GM19467 (cell line): ENCODE measurements around the gene NXF1.
A peak's percentile ranks its signal among the peaks of the same experiment; 100 is the strongest.
"Not testable (repeated sequence)": the region's sequence is repeated elsewhere in the genome, so short reads cannot be mapped to it uniquely, and the experiment has no call there.

Experiments used
- ATAC-seq: cut with Tn5 transposase; IDR thresholded peaks from one replicate; pipeline ENCODE4 v1.9.1; 2021; ENCODE audit warnings: mild to moderate bottlenecking, moderate library complexity; ENCODE audit not compliant: unreplicated experiment

NXF1 gene

DNA sequence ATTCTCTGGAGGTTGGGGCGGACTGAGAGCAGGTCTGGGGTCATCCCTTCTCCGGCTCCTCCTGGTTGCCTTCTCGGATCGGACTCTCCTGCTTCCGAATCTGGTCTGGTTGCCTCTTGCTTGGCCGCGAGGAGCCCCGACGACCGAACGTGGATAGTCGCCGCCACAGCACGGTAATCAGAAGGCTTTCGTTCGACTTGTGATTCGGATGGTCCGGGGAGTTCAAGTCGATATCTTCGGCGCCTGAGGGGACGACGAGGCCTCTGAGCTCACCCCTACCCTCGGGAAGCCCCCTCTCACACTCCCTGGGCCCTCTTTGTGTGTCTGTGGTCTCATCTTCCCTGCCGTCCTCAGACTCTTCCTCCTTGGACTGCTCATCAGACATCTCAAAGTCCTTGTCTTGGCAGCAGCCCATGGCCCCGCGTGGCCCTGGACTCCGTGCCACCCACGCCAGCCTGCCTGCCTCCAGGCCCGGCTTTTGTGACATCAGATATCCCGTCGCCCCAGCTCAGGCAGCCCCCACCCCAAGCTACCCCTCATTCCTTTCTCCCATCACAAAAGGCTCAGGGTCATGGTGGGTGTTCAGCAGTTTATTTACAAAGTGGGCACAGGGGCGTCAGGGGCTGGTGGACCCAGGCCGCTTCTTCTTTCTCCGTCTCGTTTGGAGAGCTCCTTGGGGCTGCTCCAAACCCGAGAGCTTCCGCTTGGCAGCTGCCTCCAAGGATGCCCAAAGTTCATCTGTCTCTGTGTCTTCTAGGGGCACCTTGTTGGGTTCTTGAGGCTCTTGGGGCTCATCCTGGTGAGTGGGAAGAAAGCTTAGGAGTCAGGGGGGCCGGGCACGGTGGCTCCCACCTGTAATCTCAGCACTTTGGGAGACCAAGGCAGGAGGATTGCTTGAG lies 27.3 kb upstream of the NXF1 start, which contains the start of gene TEX54:
Gene TEX54 (minus strand): TSS at position 506 of the 899 bp plus-strand sequence.
- ATAC-seq, result no peak

DNA sequence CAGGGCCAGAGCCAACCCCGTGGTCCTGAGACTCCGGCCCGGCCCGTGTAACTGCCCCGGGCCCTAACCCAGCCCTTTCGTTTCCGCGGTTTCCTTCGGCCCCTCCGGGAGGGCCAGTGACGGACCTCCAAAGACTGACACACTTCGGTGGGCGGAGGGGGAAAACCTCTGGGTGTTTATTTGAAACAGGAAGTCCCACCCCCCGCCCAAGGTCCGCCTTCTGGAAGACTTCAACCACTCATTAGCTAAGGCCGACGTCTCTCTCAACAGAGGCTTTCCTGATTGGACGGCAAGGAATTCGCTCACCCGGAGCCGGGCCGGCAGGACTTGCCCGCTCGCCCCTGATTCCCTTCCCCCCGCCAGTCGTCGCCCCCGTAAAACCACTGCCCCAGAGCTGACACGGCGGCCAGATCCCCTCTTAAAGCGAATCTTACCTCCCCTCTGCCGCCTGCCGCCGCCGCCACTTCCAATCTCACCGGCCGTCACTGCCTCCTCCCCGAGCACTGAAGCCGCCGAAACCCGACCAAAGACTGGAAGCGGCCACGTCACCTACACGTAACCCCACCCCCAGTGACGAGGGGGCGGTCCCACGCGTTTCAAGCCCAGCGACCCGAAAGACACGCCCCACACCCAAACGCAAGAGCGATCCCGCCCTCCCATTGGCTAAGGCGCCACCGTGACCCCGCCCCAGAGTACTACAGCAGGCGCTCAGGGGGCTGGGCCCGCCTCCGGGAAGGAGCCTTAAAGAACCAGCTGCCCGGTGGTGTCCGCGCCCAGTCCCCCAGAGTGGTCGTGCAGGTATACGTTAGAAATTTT lies 26.5 kb upstream of the NXF1 start, which contains the start of gene STX5:
Gene STX5 (minus strand): TSS at position 532 of the 816 bp plus-strand sequence. CDS start 808 bp downstream, outside the sequence.
- peak; percentile 76 for ATAC-seq

DNA sequence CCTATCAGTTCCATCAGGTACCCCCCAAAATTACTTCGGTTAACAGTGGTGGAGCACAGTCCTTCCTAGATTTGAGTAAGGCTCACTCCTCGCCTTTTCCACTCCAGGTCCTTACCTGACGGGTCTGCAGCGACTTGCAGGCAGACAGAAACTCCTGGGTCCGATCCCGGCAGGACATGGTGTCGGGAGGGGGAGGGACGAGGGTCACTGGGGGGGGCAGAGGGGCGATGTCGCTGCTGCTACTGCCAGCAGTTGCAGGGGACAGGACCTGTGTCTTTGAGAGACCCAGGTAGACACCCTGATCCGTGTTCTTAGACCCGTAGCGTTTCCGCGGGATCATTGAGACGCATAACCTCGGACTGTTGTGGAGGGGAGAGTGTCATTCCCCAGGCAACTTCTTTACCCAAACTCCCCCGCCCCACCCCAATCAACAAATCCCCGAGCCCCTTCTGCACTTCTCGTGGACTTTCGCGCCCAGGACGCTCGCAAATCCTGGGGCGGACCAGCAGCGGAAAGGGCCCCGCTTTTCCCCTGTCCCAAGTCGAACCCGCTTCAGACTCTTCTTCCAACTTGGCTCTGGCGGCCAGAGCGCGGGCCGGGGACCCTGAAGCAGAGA lies 25.8 kb upstream of the NXF1 start:
- no peak for ATAC-seq

DNA sequence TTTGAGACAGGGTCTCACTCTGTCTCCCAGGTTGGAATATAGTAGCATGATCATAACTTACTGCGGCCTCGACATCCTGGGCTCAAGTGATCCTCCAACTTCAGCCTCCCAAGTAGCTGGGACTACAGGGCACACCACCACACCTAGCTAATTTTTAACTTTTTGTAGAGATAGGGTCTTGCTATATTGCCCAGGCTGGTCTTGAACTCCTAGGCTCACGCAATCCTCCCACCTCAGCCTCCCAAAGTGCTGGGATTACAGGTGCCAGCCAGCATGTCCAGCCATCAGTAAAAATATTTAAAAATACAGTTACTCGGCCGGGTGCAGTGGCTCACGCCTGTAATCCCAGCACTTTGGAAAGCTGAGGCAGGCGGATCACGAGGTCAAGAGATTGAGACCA lies 22.9 kb upstream of the NXF1 start:
- ATAC-seq, result not testable (repeated sequence)

DNA sequence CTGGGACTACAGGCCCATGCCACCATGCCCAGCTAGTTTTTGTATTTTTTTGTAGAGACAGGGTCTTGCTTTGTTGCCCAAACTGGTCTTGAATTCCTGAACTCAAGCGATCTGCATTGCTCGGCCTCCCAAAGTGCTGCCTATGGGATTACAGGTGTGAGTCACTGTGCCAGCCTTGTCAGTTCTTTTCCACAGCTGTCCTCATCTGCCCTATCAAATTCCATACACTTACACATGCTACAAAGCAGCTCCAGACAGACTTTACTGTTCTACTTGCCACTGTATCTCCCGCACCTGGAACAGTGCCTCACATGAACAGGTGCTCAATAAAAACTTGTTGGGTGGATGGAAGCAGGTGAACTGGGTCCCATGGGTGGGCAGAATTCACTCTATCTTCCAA lies 18.4 kb upstream of the NXF1 start:
- ATAC-seq, result no peak

DNA sequence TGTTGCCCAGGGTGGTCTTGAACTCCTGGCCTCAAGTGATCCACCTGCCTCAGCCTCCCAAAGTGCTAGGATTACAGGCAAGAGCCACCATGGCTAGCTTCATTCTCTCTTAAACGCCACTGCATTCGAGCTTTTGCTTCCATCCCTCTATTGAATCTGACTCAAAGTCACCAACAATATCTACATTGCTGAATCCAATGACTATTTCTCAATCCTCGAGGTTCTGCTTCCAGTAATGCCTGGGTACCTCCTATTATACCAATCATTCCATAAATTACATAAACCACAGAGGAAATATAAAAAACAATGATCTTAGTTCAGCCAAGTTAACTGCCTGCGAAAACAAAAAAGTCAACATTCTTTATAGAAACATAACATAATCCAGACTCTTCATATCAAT lies 11.9 kb upstream of the NXF1 start:
- no peak for ATAC-seq

DNA sequence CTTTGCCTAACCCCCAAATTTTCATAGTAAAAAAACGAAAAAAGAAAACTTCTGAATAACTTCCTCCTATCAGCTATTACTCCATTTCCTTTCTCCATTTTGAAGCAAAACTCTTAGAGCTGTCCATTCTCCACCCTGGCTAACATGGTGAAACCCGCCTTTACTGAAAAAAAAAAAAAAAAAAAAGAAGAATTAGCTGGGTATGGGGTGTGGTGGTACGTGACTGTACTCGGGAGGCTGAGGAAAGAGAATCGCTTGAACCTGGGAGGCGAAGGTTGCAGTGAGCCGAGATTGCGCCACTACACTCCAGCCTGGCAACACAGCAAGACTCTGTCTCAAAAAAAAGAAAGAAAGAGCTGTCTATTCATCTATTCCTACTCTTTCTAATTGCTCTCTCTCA lies 11.3 kb upstream of the NXF1 start:
- no peak for ATAC-seq

DNA sequence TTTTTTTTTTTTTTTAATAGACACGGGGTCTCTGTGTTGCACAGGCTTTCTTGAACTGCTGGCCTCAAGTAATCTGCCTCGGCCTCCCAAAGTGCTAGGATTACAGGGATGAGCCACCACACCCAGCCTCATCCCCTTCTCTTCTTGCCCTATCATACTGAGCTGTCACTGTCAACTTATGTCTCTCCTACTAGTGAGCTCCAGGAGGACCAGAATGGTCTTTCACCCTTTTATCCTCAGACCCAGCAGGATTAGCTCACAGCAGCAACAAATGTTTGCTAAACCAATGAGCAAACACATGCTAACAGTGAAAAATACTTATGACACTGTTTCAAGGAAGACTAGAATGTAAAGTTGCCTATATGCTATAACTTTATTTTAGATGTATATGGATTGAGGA lies 6.4 kb upstream of the NXF1 start:
- ATAC-seq, result no peak

DNA sequence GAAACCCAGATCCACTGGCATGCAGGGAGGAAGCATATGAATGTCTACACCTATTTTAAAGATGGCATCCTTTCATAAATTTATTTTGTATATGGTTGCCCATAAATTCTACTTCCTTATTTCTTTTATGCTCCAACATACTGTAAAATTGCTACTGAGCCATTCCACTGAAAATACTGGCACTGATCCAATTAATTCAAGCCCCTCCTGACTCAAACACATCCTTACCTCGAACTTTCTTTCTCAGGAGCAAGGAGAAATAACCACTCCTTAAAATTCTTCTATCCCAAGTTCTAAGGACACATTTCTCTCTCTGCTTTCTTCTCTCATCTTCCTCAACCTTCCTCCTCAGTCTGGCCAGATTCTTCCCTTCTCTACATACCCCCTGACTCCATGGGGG lies 5.5 kb upstream of the NXF1 start:
- ATAC-seq, result no peak

DNA sequence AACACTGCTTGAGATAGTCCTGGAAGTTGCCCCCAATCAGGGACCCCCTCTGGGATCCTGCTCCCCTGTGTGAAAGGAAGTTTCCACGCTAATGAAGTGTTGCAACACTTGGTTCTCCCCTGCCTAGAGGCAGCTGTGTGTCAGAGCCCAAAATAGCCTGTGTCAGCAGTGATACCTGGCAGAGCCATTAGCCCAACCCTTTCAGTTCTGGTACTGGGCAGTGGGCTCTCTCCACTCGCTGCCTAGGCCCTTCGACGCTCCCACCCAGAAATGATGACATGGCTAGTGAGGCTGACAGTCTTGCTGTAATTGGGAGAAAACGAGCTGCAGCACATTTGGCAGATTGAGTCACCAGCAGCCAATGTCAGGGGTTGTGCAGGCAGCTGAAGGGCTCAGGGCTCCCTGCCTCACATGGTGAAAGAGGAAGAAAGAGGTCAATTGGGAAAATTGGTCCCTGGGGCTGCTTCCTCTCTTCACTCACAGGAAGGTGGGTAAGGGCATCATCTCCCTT lies 1.4 kb upstream of the NXF1 start:
- no peak for ATAC-seq

DNA sequence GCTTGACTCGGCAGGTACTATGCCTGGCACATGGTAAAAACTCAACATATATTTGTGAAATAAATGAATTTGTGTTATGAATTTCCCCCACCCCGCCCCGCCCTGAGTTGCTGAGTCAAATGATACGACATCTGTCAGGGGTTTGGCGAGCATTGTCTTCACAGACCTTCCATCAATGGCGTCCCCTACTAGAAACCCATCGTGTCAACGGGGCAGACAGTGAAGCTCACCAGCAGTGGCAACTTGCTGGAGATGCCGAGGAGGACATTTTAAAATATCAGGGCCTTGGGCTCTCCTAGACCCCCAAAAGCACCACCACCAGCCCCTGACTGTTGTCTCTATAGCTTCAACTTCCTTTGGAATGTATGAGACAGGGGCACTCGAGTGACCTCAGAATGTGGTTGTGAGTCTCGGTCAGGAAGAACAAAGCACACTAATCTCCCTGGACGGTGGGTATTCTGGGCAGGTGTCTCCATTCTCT lies 761 bp upstream of the NXF1 start:
- ATAC-seq, result no peak

DNA sequence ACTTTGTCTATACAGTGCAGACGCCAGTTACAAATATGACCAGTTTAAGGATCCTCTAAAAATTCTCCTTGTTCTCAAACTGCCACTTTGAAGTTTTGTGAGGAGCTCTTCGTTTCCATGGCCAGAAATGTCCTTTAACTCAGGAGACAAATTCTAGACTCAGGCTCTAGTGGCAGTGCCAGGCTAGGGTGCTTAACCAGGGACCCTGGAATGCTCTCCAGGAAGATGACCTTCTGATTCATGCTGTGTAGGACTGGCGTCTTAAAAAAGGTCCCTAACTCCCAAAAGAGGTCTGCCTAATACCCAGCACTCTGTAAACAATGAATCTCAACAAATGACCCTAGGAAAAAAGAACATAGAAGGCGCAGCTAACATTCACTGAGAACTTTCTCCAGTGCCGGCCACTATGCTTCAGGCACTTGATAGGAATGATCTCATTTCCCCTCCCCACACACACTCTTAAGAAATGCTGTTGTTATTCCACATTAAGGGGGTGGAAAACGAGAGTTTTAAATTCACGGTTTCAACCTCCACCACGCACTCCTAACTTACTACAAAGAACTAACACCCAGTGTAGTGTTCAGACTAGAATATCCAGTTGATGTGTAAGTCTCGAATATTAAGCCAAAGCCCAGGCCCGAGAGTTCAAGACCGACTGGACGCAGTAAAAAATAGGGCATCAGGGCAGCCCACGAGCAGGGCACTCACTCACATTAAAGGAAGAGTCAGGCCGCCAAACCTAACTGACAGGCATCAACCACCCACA lies 747 bp downstream of the NXF1 start:
- ATAC-seq, result no peak

DNA sequence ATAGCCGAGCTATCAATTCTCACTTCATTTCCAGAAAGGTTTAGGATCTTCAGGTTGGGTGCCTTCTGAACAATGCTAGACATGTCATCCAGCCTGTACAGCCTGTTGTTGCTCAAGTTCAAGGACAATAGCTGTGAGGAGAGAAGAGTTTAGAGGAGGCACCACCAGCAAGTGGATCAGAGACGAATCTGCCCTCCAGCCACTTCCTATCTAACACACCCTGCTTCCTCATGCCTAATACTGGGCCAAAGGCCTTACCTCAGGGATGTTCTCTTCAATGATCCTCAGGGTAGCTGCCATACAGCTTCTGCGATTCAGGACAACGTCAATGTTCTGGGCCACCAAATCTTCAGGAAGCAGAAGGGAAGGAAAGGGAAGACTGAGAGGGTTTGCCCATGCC lies 4.2 kb downstream of the NXF1 start:
- no peak for ATAC-seq

DNA sequence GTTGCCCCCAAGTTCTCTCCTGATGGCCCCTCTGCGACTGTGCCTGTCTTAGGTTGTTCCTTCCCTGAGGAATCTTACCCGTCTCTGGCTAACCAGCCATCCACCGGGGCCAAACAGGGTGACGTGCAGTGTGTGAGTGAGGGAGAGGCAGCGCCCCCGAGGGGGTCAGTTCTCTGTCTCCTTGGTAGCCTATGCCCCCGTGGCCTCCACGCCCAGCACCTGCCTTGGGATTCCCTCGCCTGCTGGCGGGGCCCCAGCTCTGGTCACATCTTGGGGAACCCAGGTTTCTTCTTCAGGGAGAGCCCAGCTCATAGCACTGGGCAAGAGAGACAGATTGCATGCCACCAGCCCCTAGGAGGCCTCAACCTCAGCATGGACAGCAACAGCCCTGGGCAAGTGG lies 5.8 kb downstream of the NXF1 start:
- ATAC-seq, result no peak

DNA sequence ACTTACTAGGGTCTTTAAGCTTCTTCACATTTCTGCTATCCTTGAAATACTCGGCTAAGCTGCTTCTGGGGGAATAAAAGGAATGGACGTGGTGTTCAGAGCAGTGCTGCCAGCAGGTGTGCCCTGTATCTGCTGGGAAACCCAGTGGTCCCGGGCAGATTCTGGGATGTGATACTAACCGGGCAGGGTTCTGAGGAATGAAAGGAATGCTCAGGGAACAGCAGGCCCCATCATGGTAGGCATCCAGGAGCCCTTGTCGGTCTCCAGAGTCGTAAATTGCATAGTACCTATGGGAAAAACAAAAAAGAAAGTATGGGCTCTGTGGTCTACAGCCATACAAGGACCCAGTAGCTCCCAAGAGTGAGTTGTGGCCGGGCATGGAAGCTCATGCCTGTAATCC lies 9.0 kb downstream of the NXF1 start:
- ATAC-seq, result no peak

DNA sequence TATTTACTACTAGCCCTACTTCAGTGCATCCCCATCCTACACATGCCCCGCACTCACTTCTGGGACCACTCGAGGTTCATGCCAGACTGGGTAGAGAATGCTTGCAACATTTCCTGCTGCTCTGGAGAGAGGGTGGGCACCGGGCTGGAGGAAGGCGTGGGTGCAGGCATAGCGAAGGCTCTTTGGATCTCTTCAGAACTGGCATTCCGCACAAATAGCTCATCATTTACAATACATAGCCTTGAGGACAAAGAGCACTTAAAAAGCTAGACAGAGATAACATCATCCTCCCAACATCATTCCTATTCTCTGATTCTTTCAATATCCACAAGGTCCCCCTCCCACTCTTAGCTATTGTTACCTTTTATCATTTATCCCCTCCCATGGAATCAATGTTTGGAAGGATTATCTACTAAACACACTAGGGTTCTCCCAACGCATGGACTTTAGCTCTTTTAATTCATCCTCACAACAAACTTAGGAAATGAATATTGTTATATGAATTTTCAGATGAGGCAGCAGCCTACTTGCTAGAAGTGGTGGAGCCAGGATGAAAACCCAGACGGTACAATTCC lies 11.0 kb downstream of the NXF1 start:
- no peak for ATAC-seq

DNA sequence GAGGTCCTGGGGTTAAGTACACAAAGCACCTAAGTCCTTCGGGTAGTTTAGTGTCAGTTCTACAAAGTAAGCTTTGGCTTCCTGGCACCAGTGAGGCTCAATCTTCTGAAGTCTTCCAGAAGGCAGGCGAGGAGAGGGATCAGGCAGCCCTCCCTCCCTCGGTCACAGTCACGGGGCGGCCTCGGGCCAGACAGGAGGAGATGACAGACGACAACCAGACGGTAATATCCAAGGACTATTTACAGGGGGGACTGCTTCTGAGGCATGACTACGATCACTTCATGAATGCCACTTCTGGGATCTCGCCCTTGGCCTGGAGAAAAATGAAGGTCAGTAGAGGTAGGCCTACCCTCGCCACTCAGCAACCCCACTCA lies 13.1 kb downstream of the NXF1 start:
- no peak for ATAC-seq

DNA sequence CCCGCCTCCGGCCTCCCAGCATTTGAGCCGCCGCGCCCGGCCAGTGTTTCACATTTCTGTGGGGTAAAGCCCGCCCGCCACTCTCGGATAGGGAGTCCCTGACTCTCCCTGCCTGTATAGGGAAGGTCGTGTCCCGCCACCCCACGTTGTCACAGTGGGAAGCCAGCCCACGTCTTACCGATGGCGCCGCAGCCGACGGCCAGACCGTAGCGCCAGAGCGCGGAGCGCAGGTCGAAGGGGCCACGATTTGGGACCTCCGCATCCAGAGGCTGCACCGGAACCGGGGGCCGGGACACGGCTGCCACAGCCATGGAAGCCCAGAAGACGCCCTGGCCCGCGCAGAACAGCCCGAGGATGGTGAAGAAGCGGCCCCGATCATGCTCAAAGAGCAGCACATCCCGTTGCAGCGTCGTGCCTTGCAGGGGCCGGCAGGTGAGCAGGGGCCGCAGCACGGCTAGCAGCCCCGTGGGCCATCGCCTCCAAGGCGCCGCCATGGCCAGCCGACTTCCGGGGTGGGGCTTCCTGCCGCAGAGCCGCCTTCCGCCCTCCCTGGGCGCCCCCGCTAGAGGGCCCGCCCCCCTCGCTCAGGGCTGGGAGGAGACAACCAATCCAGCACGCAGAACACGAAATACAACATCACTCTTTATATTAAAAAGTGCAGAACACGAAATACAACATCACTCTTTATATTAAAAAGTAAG lies 13.6 kb downstream of the NXF1 start, which contains the start of gene TMEM223:
Gene TMEM223 (minus strand): TSS at position 506 of the 701 bp plus-strand sequence. CDS start 12 bp downstream, at position 494.
- ATAC-seq, result peak; percentile 66

DNA sequence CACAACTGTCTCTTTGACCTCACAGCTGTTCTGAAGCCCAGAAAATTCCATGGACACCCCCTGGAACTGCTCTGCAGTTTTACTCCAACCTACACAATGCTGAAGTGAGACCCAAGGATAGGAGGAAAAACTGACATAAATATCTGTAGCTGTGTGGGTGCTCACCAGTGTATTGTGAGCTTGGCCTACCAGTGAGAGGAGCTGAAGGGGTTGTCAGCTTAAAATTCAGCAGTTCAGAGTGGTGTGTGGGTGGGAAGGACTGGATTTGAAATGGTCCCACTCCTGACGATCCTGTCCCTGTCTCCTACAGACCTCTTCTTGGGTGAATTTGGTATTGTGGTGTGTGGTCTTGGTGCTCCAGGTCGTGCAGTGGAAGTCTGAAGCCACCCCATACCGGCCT lies 15.7 kb downstream of the NXF1 start:
- ATAC-seq, result no peak
